T-helper 22 cell (primary cell): ENCODE measurements around the gene DNM3.
"Not testable (repeated sequence)": the region's sequence is repeated elsewhere in the genome, so short reads cannot be mapped to it uniquely, and the experiment has no call there.

Source experiments
- DNase-seq: peaks from one replicate; pipeline ENCODE4 v3.0.0-alpha.2; 2020; ENCODE audit warnings: low read depth

The DNM3 gene

DNA sequence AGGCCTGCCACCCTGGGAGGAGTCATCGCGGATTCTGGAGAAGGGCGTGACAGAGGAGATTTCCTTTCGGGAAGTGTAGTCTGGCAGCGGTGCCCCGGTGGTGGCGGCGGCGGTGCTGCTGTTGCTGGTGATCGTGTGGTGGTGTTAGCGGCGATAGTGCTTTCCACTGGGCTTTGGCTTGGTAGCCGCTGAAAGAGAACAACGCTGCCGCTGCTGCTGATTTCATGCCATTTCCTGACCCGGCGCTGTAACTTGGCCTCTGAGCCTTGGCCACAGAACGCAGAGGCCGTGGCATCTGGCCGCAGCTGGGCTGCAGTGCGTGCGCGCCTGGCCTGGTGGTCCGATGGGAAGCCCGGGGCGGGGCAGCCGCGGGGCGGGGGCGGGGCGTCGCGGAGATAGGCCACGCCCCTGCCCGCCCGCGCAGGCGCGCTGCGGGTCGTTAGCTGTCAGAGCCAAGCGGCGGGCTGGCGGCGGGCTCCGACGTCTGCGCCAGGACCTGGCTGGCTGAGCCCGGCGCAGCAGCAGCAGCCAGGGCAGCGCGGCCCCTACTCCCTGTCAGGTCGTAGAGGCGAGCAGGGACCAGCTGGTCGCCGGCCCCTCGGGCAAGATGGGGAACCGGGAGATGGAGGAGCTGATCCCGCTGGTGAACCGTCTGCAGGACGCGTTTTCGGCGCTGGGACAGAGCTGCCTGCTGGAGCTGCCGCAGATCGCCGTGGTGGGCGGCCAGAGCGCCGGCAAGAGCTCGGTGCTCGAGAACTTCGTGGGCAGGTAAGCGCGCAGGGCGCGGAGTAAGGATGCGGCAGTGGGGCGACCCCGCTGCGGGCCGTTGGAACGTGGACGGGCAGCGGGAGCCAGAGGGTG, at the start of gene DNM3:
Gene DNM3 (plus strand): TSS at position 449 of the 861 bp plus-strand sequence. CDS start 159 bp downstream, at position 608.
- DNase-seq = peak; percentile 61

DNA sequence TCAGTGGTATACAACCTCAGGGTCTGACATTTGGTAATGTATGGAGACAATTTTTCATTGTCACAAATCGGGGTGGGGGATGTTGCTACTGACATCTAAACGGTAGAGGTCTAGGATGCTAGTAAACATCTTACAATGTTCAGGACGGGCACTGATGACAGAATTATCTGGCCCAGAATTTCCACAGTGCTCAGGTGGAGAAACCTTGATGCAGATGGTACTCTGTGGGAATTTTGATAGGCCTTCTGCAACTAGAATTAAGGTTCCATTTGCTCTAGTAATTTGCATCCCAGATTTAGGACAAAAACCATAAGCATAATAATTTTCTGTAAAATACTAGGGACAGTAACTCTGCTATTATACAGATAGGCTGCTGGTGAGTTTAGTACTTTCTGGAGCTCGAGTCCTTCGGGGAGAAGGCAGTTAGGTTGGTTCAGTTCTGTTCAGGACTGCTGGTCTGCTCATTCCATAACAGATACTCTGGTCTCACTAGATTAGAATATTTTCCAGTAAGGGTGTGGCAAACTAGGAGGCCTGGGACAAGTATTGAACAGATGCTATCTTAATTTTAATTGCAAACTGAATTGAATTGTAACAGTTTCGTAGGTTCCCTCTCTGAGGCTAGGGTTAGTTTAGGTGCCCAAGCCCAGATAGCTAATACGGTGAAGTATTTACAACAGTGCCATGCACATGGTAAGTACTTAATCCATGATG, 48.5 kb upstream of the DNM3 start:
- DNase-seq = no peak

DNA sequence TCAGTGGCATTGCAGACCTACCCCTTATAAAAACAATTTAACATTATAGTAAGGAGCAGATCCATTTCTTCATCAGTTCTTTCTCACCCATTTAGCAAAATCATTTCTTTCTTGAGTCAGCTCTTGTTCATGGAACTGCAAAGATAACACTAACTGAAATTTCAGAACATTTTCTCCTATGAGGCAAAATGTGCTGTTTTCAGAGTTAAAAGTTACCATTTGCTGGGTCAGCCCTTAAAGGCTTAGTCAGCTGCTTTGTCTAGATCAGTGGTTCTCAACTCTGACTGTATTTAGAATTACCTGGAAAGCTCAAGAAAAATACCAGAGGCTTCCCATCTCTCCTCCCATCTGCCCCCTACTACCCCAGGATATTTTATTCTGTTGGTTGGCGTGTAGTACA, 47.7 kb upstream of the DNM3 start:
- no peak for DNase-seq

DNA sequence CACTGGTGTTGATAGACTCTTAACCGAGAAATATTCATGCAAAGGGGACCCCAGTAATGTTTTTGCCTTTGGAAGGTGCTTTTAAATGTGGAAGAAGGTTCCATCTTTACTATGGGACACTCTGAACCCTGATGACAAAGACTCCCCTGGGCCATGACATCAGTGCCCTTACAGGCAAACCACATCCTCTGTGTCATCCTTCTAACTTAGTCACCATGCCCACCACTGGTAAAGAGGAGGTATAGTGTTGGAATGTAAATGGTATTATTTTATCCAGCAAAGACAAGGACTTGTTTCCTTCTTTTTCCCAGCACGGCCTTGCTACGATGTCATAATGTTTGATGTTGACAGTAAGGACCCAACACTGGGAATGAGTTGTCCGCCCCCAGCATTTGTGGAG, 47.2 kb upstream of the DNM3 start:
- DNase-seq = no peak

DNA sequence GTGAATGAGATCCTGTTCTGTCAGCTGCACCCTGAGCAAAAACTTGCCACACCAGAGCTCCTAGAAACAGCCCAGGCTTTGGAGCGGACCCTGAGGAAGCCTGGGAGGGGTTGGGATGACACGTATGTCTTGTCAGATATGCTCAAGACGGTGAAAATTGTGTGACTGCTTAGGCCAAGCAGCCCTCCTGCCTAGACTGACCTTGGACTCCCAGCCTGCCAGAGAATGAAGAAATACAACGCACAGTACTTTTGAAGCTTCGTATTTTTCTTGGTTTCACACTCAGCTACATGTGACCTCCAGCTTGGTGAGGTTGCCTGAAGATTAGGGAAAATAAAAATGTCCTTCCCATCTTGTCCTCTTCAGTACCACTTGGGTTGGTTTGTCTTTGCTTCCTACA, 44.7 kb upstream of the DNM3 start:
- no peak for DNase-seq

DNA sequence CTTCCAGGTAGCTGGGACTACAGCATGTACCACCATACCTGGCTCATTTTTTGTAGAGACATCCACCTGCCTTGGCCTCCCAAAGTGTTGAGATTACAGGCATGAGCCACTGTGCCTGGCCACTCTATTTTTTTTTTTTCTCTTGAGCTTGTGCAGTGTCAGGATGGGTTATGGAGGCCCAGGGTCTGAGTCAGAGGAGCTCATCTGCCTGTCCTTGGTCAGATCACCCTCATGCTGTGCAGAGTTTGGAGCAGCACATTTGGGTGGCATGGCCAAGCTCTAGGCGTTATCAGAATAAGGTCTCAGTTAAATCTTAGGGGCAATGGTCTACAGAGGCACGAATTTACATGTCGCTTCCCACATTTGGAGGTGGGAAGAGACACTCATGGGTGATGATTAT, 43.0 kb upstream of the DNM3 start:
- no peak for DNase-seq

DNA sequence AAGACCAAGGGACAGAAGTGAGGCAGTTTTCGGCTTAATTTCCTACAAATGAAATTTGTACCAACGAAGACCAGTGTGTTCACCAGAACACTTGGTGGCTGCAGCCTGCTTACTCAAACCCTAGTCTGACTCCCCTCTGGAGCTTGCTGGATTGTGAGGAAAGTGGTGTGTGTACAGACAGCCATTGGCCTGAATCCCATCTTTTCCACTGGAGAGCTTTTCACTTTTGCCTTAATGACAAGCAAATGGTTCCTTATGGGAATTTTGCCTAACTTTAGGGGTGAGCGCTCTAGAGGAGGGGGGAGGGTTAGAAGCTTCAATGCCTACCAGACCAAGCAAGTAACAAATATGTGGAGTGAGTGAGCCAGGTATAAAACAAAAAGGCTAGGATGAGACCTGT, 42.5 kb upstream of the DNM3 start:
- no peak for DNase-seq

DNA sequence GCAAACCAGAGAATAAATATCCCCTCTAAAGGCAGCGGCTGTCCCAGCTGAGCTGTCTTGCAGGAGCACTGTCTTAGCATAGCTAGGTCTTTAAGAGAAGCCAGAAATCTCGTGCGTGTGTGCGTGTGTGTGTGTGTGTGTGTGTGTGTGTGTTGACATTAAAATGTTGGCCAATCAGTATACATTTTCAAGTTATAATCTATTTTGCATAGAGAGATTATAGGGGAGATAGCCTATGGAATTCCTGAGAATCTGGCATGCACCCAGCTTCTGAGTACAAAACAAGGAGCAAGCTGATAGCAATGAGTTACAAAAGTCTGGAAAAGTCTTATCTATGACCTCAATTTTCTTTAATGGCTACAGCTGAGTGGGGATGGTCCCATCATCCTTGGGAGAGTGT, 42.1 kb upstream of the DNM3 start:
- DNase-seq = no peak

DNA sequence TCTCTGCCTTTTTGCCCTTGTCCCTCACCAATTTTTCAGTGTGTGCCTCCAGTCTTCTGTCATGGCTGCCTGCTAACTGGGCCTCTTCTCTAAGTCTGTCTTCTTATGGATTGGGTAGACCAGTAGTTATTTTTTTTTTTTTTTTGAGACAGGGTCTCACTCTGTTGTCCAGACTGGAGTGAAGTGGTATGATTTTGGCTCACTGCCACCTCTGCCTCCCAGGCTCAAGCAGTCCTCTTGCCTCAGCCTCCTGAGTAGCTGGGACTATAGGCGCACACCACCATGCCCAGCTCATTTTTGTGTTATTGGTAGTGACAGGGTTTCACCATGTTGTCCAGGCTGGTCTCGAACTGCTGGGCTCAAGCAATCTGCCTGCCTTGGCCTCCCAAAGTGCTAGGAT, 41.6 kb upstream of the DNM3 start:
- not testable (repeated sequence) for DNase-seq

DNA sequence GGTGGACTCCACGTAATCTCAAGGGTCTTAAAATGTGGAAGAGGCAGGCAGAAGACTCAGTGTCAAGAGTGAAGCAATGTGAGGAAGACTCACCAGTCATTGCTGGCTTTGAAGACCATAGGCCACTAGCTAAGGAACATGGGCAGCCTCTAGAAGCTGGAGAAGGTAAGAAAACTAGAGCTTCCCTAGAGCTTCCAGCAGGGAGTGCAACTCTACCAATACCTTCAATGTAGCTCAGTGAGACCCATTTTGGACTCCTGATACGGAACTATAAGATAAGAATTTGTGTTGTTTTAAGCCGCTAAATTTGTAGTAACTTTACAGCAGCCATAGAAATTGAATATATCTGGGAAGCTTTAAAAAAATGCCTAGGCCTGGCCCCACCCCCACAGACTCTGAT, 41.0 kb upstream of the DNM3 start:
- no peak for DNase-seq

DNA sequence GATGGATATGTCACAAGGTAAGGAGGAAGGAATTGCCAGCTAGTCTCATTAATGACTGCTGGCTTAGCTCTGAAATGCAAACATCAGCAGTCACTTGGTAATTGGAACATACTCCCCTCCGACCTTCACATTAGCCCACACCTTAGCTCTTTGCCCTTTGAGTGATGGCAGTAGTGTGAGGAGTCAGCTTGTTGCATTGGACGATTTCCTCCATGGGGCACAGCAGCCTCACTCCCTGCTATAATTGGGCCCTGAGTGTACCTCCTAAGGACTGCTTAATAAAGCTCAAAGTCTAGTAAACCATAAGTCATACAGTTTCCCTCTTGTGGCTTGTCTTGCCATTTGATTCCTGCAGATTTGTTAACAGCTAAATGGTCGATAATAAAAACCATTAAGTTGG, 40.4 kb upstream of the DNM3 start:
- DNase-seq = no peak

DNA sequence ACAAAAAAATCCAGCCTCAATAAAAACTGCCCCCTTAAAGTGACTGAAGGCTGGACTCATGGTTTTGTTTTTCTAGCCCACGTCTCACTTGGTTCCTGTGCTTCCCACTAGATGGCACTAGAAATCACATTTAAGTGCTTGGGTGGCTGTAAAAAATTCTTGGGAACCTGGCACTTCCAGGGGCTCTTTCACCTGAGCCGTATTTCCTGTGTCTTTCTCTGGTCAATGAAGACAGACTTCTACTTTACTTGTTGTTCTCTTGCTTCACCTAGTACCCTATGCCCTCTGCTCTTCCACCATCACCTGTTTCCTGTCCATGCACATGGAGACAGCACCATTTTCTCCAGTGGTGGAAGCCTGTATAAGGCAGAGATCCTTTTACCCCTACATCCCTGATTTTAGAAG, 39.8 kb upstream of the DNM3 start:
- no peak for DNase-seq

DNA sequence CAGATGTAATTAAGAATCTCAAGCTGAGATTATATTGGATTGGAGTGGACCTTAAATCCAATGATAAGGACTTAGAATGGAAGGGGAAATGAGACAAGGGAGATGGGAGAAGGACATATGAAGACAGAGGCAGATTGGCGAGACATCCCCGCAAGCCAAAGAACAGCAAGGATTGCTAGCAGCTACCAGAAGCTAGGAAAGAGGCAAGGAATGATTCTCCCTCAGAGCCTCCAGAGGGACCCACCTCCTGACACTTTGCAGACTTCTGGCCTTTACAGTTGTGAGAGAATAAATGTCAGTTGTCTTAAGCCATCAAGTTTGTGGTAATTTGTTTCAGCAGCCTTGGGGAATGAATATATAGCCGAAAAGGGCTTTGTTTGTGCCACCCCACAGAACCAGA, 39.1 kb upstream of the DNM3 start:
- DNase-seq = no peak

DNA sequence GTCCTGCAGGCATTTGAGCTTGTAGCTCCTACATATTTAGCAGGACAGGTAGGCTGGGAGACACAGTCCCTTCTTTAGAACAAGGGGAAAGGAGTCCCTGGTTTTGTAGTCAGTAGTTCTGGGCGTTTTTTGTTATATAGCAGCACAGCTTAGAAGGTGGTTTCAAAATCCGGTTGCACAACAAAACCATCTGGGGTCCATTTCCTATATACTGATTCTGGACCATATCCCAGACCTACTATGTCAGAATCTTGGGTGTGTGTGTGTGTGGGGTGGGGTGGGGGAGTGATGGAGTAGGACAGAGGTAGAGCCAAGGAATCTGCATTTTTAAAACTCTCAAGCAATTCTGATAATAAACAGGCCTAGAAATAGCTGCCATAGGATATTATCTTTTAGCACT, 38.3 kb upstream of the DNM3 start:
- no peak for DNase-seq

DNA sequence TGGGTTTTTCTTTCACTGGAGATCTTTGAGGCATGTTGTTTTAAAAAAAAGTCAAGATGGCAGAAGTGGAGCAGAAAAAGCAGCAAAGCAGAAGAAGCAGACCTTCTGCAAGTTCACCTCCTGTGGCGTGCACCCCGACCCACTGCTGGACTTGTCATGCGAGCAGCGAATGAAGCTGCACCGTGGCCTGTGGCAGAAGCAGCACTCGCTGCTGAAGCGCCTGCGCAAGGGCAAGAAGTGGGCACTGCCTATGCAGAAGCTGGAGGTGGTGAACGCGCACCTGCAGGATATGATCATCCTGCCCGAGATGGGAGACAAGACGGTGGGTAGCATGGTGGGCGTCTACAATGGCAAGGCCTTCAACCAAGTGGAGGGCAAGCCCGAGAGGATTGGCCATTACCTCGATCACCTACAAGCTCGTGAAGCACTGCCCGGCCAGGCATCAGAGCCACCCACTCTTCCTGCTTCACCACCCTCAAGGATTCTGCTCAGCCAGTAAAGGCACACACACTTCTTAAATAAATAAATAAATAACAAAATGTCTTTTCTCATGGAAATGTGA, 37.8 kb upstream of the DNM3 start:
- no peak for DNase-seq

DNA sequence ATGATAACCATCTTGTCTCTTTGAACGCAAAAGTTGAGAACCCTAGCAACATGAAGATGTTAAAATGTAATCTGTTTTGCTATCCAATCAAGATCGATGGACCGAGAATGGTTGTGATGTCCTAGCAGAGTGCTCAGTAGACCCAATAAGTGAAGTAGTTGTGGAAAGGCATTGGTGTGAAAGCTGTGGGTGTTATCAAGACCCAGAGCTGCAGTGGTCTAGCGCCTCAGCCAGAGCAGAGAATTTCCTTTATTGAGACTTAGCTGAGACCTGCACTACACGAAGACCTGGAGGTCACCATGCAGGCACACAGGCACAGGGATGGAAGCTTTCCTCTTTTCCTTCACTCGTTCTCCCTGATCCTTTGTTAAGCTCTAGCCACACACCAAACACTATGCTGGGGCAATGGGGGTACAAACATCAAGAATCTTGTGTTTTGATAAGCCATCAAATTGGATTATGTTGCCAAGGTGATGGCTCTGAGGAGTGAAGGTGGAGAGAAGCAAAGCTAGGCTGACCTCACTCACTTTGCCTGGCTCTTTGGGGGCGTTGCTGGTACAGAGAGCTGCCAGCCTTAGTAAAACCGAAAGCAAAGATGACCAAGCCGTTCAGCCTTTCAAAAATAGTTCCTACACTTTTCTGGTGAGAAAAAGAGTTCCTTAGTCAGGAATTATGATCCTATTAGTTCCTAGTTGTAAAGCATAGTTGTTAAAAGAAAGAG, 35.7 kb upstream of the DNM3 start:
- DNase-seq = no peak

DNA sequence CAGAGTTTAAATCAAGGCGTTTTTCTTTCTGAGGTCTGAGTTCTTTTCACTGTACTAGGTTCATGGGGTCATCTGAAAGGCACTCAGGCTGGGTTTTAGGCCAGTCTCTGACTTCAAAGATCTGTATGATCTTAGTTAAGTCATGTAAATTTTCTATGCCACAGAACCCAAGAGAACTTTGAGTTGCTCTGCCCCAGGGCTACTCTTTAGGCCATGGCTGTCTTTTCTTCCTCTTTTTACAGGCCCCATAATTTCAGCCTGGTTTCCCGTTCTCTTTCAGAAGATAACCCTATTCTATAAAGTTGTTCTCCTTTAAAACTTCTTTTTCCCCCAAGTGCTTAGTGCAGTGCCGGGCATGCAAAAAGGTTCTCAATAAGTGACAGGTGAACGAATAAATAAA, 33.7 kb upstream of the DNM3 start:
- DNase-seq = no peak

DNA sequence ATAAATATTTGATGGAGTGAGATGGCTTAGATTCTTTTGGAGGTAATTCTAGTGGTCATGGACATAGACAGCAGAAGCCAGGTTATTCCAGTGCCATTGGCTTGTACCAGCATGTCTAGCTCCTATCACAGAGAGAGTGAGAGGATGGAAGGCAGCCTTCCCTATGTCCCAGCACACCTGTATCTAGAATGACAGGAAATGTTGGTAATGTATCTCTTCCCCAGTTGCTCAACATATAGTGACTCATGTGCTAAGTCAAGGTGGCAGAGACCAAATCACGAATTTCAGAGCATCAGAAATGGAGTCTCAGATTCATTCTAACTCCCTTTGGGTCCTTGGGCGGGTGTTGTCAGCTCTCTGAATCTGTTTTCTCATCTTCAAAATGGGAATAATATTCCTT, 31.5 kb upstream of the DNM3 start:
- DNase-seq = no peak

DNA sequence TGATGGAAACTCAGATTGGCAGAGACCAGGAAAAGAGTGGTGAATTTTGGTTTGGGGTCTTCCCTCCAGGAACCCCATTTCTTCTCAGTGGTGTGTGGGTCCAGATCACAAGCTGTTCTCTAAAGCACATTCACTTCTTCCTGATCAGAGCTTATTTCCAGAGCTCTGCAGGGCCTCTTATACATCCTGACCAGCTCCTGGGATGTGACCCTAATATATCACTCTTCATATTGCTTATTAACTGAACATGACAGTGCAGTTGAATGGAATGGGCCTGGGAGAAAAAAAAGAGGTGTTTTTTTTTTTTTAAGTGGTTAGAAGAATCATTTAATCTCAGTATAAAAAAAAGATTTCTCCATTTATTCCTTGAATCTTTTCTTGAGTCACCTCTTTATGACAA, 29.6 kb upstream of the DNM3 start:
- DNase-seq = no peak

DNA sequence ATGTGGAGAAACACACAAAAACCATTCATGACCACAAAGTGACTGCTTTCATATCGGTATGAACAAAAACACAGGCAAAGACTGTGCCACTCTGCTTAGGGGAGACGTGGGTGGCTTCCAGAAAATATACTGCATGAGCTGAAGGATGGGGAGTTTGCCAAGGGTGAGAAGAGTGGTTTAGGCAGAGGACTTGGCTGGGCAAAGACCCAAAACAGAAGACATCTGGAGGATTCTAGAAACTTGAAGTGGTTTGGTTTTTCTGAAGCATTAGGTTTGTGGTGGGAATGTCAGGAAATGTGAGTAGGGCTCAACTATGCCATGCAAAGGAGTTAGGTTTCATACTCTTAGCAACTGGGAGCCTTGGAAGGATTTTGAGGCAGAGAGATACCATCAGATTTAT, 26.6 kb upstream of the DNM3 start:
- no peak for DNase-seq

DNA sequence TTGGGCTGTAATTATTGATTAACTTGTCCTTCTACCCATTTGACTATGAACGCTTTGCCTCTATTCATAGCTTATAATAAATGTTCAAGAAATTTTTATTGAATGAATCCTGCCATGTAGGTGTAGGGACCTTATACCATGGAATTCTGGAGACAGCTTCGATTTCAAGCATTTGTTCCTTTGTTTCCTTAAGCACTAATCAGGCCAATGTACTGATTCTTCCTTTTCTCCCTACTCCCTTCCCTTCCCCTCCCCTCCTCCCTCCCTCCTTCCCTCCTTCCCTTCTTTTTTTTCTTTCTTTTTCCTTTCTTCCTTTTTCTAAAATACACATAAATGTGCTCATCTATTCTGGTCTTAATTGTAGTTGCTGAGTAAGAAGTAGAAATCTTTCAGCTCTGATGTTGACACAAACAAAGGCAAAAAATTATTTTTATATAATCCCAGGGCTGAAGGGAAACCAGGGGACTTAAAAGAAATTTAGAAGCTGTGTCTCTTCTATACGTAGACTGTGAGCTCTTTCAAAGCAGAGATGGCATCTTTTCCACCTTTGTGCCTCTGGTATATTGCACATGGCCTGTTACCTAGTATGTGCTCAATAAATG, 24.9 kb upstream of the DNM3 start:
- DNase-seq = no peak
